GM12891 (cell line): ENCODE results near the gene LRRC72.

ENCODE experiments used
- PAX5 ChIP-seq: IDR thresholded peaks from 2 replicates; pipeline ENCODE4 v1.6.1; 2011; ENCODE audit warnings: low read length, moderate library complexity, mild to moderate bottlenecking; ENCODE audit not compliant: insufficient read depth, severe bottlenecking
- POLR2A ChIP-seq: IDR thresholded peaks from 2 replicates; pipeline ENCODE4 v1.6.1; 2011; ENCODE audit warnings: low read depth, low read length, control low read depth
- POLR2AphosphoS5 ChIP-seq: IDR thresholded peaks from 2 replicates; pipeline ENCODE4 v1.6.1; 2011; ENCODE audit warnings: low read depth, low read length, control low read depth
- POU2F2 ChIP-seq: IDR thresholded peaks from 2 replicates; pipeline ENCODE4 v1.6.1; 2011; ENCODE audit warnings: low read depth, mild to moderate bottlenecking, control low read depth, low read length, moderate library complexity
- SPI1 ChIP-seq: IDR thresholded peaks from 2 replicates; pipeline ENCODE4 v1.6.1; 2011; ENCODE audit warnings: low read depth, low read length, control low read depth
- TAF1 ChIP-seq: IDR thresholded peaks from 2 replicates; pipeline ENCODE4 v1.6.1; 2011; ENCODE audit warnings: low read depth, low read length, control low read depth

DNA sequence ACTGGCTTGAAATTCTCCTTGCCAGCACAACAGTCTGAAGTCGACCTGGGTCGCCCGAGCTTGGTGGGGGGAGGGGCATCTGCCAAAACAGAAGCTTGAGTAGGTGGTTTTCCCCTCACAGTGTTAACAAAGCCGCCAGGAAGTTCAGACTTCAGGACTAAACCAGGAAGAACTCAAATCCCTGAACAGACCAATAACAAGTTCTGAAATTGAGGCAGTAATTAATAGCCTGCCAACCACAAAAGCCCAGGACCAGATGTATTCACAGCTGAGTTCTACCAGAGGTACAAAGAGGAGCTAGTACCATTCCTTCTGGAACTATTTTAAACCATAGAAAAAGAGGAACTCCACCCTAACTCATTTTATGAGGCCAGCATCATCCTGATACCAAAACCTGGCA lies 45.3 kb downstream of the LRRC72 start:
- TF ChIP-seq POLR2A (no peak), TAF1 (no peak), POLR2AphosphoS5 (no peak), SPI1 (no peak), PAX5 (no peak), POU2F2 (no peak)
